ENCODE results near the gene RANBP3. TPM values are rescaled to one million over a fixed set of nuclear protein-coding genes. Genes with fewer than 3 reads are reported as not detected.

The RANBP3 gene
- total RNA-seq, 1 donor from 2014 or later, result 98.5 TPM

DNA sequence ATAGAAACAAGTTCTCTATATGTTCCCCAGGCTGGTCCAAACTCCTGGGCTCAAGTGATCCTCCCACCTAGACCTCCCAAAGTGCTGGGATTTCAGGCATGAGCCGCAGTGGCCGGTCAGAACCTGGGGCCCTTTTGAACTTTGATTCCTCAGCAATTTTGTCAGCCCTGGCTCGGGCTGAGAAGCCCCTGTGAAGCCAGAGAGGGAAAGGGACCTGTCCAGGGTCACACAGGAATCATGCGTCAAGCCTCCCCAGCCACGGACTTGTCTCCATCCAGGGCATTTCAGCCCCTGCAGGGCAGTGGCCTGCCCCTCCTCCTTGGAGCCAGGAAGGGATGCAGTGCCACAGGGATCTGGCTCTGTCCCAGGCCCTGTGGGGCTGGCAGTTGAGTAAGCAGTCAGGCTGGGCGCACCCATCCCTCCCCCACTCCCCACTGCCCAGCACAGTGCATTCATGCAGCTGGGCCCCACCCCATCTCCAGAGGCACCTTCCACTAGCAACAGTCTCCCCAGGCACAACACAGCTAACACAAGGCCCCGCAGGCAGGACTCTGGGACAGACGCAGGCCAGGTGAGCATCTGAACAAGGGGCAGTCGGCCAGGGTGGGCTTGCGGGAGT, 64.1 kb downstream of the RANBP3 start, which contains the start of gene CAPS:
TSS of gene CAPS (plus strand) at position 516 of the 619 bp plus-strand sequence. CDS start 153 bp downstream, outside the sequence.
- Mint-ChIP-seq H3K27me3 (no peaks in the 10 kb centered on the region), H3K4me3 (no peak within 1 kb of the TSS), H3K27ac (no peak within 1 kb of the TSS), H3K9me3 (no peaks in the 10 kb centered on the region), H3K36me3 (ENCODE audit: low read depth) (peaks cover 50% of the 10 kb centered on the region), H3K4me1 (no peaks in the 10 kb centered on the region)
- TF ChIP-seq, protein P1, sequence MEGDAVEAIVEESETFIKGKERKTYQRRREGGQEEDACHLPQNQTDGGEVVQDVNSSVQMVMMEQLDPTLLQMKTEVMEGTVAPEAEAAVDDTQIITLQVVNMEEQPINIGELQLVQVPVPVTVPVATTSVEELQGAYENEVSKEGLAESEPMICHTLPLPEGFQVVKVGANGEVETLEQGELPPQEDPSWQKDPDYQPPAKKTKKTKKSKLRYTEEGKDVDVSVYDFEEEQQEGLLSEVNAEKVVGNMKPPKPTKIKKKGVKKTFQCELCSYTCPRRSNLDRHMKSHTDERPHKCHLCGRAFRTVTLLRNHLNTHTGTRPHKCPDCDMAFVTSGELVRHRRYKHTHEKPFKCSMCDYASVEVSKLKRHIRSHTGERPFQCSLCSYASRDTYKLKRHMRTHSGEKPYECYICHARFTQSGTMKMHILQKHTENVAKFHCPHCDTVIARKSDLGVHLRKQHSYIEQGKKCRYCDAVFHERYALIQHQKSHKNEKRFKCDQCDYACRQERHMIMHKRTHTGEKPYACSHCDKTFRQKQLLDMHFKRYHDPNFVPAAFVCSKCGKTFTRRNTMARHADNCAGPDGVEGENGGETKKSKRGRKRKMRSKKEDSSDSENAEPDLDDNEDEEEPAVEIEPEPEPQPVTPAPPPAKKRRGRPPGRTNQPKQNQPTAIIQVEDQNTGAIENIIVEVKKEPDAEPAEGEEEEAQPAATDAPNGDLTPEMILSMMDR (IDR thresholded peaks at IDR 0.05), result no peak
- intact Hi-C loops (cut with micrococcal nuclease), result no loop called here
- ChIA-PET CTCF (no interaction called here), POLR2A (interaction anchor here (0.7 kb wide), 1 partner anchor 165 kb away, joined by 7 read pairs; no protein-coding TSS in a partner anchor)
- DNase-seq (no peak), ATAC-seq (ENCODE audit: low read depth) (no peak)

DNA sequence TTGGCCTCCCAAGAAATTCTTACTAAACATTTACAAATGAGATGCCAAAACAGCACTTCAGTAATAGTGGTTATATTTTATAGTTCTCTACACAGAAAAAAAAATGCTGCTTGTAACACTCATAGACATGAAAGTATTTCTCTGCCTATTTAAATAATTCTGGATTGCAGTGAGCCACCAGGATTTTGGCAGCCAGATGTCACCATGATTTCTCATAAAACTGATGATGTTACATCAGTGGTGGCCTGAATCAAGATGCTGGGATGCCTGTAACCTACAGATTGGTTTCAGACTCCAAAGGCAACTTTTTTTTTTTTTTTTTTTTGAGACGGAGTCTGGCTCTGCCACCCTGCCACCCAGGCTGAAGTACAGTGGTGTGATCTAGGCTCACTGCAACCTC, 66.6 kb downstream of the RANBP3 start:
- Mint-ChIP-seq H3K4me3 (no peak overlapping the region), H3K4me1 (peaks cover 6% of the 10 kb centered on the region), H3K27me3 (no peaks in the 10 kb centered on the region), H3K9me3 (no peaks in the 10 kb centered on the region), H3K27ac (no peak overlapping the region), H3K36me3 (ENCODE audit: low read depth) (peaks cover 32% of the 10 kb centered on the region)
- intact Hi-C loops (cut with micrococcal nuclease), result no loop called here
- TF ChIP-seq, protein P1 (IDR thresholded peaks at IDR 0.05), result no peak
- DNase-seq (no peak), ATAC-seq (ENCODE audit: low read depth) (no peak)
- ChIA-PET POLR2A (no interaction called here), CTCF (no interaction called here)

DNA sequence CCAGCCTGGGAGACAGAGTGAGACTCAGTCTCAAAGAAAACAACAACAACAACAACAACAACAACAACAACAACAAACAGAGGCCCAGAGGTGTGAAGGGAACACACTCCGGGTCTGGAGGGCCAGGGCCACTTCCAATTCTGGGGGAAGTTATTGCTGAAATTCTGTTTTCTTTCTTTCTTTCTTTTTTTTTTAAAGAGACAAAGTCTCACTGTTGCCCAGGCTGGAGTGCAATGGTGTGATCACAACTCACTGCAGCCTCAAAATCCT, 67.4 kb downstream of the RANBP3 start:
- ChIA-PET CTCF (no interaction called here), POLR2A (no interaction called here)
- Mint-ChIP-seq H3K36me3 (ENCODE audit: low read depth) (peaks cover 25% of the 10 kb centered on the region), H3K27me3 (no peaks in the 10 kb centered on the region), H3K4me1 (peaks cover 10% of the 10 kb centered on the region), H3K9me3 (no peaks in the 10 kb centered on the region), H3K27ac (no peak overlapping the region), H3K4me3 (no peak overlapping the region)
- no peak for DNase-seq
- intact Hi-C loops (cut with micrococcal nuclease), result no loop called here
- no peak for ATAC-seq (ENCODE audit: low read depth)
- TF ChIP-seq, protein P1 (IDR thresholded peaks at IDR 0.05), result no peak

DNA sequence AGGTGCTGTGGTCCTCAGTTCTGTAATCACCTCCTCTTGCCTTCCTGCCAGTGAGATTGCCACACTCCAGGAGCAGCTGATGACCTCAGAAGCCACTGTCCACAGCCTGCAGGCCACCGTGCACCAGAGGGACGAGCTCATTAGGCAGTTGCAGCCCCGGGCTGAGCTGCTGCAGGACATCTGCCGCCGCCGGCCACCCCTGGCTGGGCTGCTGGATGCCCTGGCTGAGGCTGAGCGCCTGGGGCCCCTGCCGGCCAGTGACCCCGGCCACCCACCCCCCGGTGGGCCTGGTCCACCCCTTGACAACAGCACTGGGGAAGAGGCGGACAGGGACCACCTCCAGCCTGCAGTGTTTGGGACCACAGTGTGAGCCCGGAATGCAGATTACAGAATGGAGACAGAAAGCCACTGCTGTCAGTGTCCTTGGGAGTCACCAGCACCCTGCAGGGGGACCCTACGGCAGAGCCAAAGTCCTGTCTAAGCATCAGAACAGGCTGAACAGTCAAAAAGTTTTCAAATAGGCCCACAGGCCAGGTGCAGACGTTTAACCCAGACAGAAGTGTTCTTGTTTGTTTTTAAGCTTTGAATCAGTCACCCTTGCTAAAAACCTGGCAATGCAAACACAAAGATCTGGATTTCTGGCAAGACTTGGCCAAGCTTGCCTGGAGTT, 69.0 kb downstream of the RANBP3 start:
- POLR2A ChIA-PET, result no interaction called here
- no peaks in the 10 kb centered on the region for H3K27me3 Mint-ChIP-seq

DNA sequence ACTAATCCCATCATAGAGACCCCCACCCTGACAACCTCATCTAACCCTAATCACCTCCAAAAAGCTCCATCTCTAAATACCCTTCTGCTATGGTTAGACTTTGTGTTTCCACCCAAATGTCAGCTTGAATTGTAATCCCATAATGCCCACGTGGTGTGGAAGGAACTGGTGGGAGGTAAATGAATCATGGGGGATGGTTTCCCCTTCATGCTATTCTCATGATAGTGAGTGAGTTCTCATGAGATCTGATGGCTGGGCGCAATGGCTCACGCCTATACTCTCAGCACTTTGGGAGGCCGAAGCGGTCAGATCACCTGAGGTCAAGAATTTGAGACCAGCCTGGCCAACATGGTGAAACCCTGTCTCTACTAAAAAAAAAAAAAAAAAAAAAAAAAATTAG, 70.7 kb downstream of the RANBP3 start:
- DNase-seq (no peak), ATAC-seq (ENCODE audit: low read depth) (no peak)
- Mint-ChIP-seq H3K36me3 (ENCODE audit: low read depth) (peaks cover 27% of the 10 kb centered on the region), H3K4me1 (peaks cover 25% of the 10 kb centered on the region), H3K4me3 (peak overlapping the region; percentile 2), H3K27ac (no peak overlapping the region), H3K9me3 (no peaks in the 10 kb centered on the region), H3K27me3 (no peaks in the 10 kb centered on the region)
- ChIA-PET CTCF (no interaction called here), POLR2A (no interaction called here)
- TF ChIP-seq, protein P1 (IDR thresholded peaks at IDR 0.05), result no peak
- intact Hi-C loops (cut with micrococcal nuclease), result loop anchor here (10.0 kb wide), 1 partner anchor 1628 kb away; the partner anchor contains the start of gene PNPLA6

More for the DNA sequence above, 69.0 kb downstream of the RANBP3 start:
- Mint-ChIP-seq H3K36me3 (ENCODE audit: low read depth) (peaks cover 20% of the 10 kb centered on the region), H3K4me3 (no peak overlapping the region), H3K4me1 (peaks cover 10% of the 10 kb centered on the region), H3K27ac (no peak overlapping the region), H3K9me3 (no peaks in the 10 kb centered on the region)
- DNase-seq (no peak), ATAC-seq (ENCODE audit: low read depth) (no peak)
- intact Hi-C loops (cut with micrococcal nuclease), result loop anchor here (10.0 kb wide), 1 partner anchor 1626 kb away; the partner anchor contains the start of gene PNPLA6
- TF ChIP-seq, protein P1 (IDR thresholded peaks at IDR 0.05), result no peak
- CTCF ChIA-PET, result interaction anchor here (0.6 kb wide), 1 partner anchor 17 kb away, joined by 3 read pairs; no protein-coding TSS in a partner anchor

Measured in activated B cell treated with CpG ODN at 0.5 μM for 24 hours (primary cell).